HepG2 (cell line): ENCODE results near the gene HMCN2. TPM values are rescaled to one million over a fixed set of nuclear protein-coding genes. Genes with fewer than 3 reads are reported as not detected.

Source experiments
- EHMT2 ChIP-seq: fragments of 200-600 bp; sonication (generic); IDR thresholded peaks from 2 replicates; pipeline ENCODE4 v1.7.0; 2017; ENCODE audit warnings: antibody characterized with exemption, low read depth, low read length, borderline replicate concordance
- MLXIP ChIP-seq: sonication (generic); formaldehyde crosslinking; IDR thresholded peaks from 2 replicates; pipeline ENCODE4 v1.9.0; 2021; ENCODE audit warnings: missing genetic modification reagents, borderline replicate concordance
- MTA1 ChIP-seq: sonication (generic); formaldehyde crosslinking; IDR thresholded peaks from 2 replicates; pipeline ENCODE4 v1.4.0; 2020; ENCODE audit warnings: missing genetic modification reagents, mild to moderate bottlenecking, borderline replicate concordance
- NFE2L1 ChIP-seq: sonication (generic); formaldehyde crosslinking; IDR thresholded peaks from 2 replicates; pipeline ENCODE4 v1.4.0; 2020; ENCODE audit warnings: missing genetic modification reagents, mild to moderate bottlenecking, borderline replicate concordance
- RAD21 ChIP-seq: fragments of 450-650 bp; formaldehyde crosslinking; IDR thresholded peaks from 2 replicates; pipeline ENCODE4 v1.5.0; 2020; ENCODE audit warnings: mild to moderate bottlenecking
- SIN3B ChIP-seq: fragments of 150-350 bp; IDR thresholded peaks from 2 replicates; pipeline ENCODE4 v1.6.1; 2014; ENCODE audit warnings: low read length
- SRF ChIP-seq: IDR thresholded peaks from 2 replicates; pipeline ENCODE4 v1.6.1; 2011; ENCODE audit warnings: mild to moderate bottlenecking, low read depth, low read length, moderate library complexity
- TAF15 ChIP-seq: fragments of 200-400 bp; formaldehyde crosslinking; IDR thresholded peaks from one replicate; pipeline ENCODE4 v1.6.1; 2018; ENCODE audit warnings: mild to moderate bottlenecking, low read depth, low read length; ENCODE audit not compliant: poor library complexity, severe bottlenecking
- U2AF1 ChIP-seq: fragments of 200-400 bp; formaldehyde crosslinking; optimal IDR thresholded peaks from 2 replicates; pipeline ENCODE3; 2017; ENCODE audit warnings: mild to moderate bottlenecking, low read depth, low read length
- ZBTB8A ChIP-seq: sonication (generic); formaldehyde crosslinking; IDR thresholded peaks from 2 replicates; pipeline ENCODE4 v1.4.0; 2020; ENCODE audit warnings: mild to moderate bottlenecking, low read depth, missing genetic modification reagents, borderline replicate concordance
- ZFP37 ChIP-seq: sonication (generic); formaldehyde crosslinking; IDR thresholded peaks from 2 replicates; pipeline ENCODE4 v1.4.0; 2020; ENCODE audit warnings: missing genetic modification reagents, borderline replicate concordance
- ZNF225 ChIP-seq: sonication (generic); formaldehyde crosslinking; IDR thresholded peaks from 2 replicates; pipeline ENCODE4 v1.4.0; 2020; ENCODE audit warnings: mild to moderate bottlenecking, missing genetic modification reagents
- ZNF329 ChIP-seq: sonication (generic); formaldehyde crosslinking; IDR thresholded peaks from 2 replicates; pipeline ENCODE4 v1.9.0; 2021; ENCODE audit warnings: low read depth, mild to moderate bottlenecking, missing genetic modification reagents
- ZNF782 ChIP-seq: sonication (generic); formaldehyde crosslinking; IDR thresholded peaks from 2 replicates; pipeline ENCODE4 v1.4.0; 2020; ENCODE audit warnings: missing genetic modification reagents, mild to moderate bottlenecking, borderline replicate concordance
- polyA plus RNA-seq, 8 experiments: library from polyadenylated mRNA; depleted of rRNA in 3 of 8; stranded (reverse) in 7 of 8; unstranded in 1 of 8; fragments of >200 nt; fragmentation: Illumina TruSeq in 4 of 8; extraction: Trizol in 4 of 8; gene quantifications; 2 replicates each; pipeline versions ENCODE4 v1.2.1 to v1.2.3, GENCODE V29; 2011 to 2016; ENCODE audit warnings: low read depth in 4 of 8, missing spikeins in 1 of 8, mixed read lengths in 1 of 8; ENCODE audit not compliant: insufficient read depth in 1 of 8
- total RNA-seq, 5 experiments: library from RNA; depleted of rRNA; stranded (reverse); fragments of >200 nt; fragmentation: Illumina TruSeq; extraction: Trizol; gene quantifications; 2 replicates each; pipeline ENCODE4 v1.2.3, GENCODE V29; 2016; ENCODE audit warnings: low read depth in 1 of 5
- TF ChIP-seq, protein P1 (sequence below): sonication (generic); formaldehyde crosslinking; IDR thresholded peaks from 2 replicates; pipeline ENCODE4 v1.5.1; 2020; ENCODE audit warnings: mild to moderate bottlenecking, moderate library complexity, missing genetic modification reagents

HMCN2 gene
- total and polyA plus RNA-seq, 2 of the 13 experiments (the other 11 are each of a cell fraction or from before 2014, with no cell fraction given) = 0.09 TPM; not detected in 1

GRCh38 chr9:130364619-130365322 lies 99.2 kb downstream of the HMCN2 start (continued):
- TF ChIP-seq MLXIP (CRISPR knock-in tag) (no peak), RAD21 (CRISPR knock-in tag) (no peak), SRF (no peak), MTA1 (CRISPR knock-in tag) (no peak), ZBTB8A (CRISPR knock-in tag) (no peak), ZNF329 (no peak), TAF15 (no peak), ZNF782 (CRISPR knock-in tag) (no peak), EHMT2 (no peak), ZFP37 (CRISPR knock-in tag) (no peak), NFE2L1 (CRISPR knock-in tag) (no peak), SIN3B (no peak), U2AF1 (no peak), ZNF225 (no peak)
- TF ChIP-seq, protein P1, sequence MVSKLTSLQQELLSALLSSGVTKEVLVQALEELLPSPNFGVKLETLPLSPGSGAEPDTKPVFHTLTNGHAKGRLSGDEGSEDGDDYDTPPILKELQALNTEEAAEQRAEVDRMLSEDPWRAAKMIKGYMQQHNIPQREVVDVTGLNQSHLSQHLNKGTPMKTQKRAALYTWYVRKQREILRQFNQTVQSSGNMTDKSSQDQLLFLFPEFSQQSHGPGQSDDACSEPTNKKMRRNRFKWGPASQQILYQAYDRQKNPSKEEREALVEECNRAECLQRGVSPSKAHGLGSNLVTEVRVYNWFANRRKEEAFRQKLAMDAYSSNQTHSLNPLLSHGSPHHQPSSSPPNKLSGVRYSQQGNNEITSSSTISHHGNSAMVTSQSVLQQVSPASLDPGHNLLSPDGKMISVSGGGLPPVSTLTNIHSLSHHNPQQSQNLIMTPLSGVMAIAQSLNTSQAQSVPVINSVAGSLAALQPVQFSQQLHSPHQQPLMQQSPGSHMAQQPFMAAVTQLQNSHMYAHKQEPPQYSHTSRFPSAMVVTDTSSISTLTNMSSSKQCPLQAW (CRISPR knock-in tag) = no peak
